ENCODE results near the gene MUSK.

Gene MUSK

GRCh38 chr9:110700953-110701352 is 32.4 kb downstream of the MUSK start:
- DNase-seq, result no peak

- no peak for DNase-seq
These were observed 35.1 kb downstream of the MUSK start for GRCh38 chr9:110703669-110704068.

- DNase-seq, result peak; percentile 98
These were observed 38.8 kb downstream of the MUSK start for GRCh38 chr9:110707419-110707818.

GRCh38 chr9:110710420-110710819 is 41.8 kb downstream of the MUSK start:
- no peak for DNase-seq

GRCh38 chr9:110712955-110713354 is 44.4 kb downstream of the MUSK start:
- DNase-seq, result no peak

- DNase-seq, result no peak
These were observed 45.7 kb downstream of the MUSK start for GRCh38 chr9:110714314-110714713.

- DNase-seq, result no peak
These were observed 59.5 kb downstream of the MUSK start for GRCh38 chr9:110728058-110728457.

GRCh38 chr9:110729641-110730040 is 61.0 kb downstream of the MUSK start:
- no peak for DNase-seq

- DNase-seq, result no peak
These were observed 62.9 kb downstream of the MUSK start for GRCh38 chr9:110731437-110732028.

GRCh38 chr9:110738982-110739381 is 70.4 kb downstream of the MUSK start:
- DNase-seq, result no peak

- DNase-seq, result no peak
These were observed 74.3 kb downstream of the MUSK start for GRCh38 chr9:110742741-110743371.

GRCh38 chr9:110744715-110745384 is 76.3 kb downstream of the MUSK start:
- DNase-seq, result no peak

GRCh38 chr9:110745676-110746075 is 77.1 kb downstream of the MUSK start:
- no peak for DNase-seq

GRCh38 chr9:110746211-110746930 is 77.8 kb downstream of the MUSK start:
- no peak for DNase-seq

GRCh38 chr9:110748251-110748893 is 79.8 kb downstream of the MUSK start:
- no peak for DNase-seq

GRCh38 chr9:110750272-110750671 is 81.7 kb downstream of the MUSK start:
- DNase-seq, result no peak

- DNase-seq, result no peak
These were observed 83.4 kb downstream of the MUSK start for GRCh38 chr9:110751971-110752370.

GRCh38 chr9:110752766-110753165 is 84.2 kb downstream of the MUSK start:
- no peak for DNase-seq

GRCh38 chr9:110753731-110754231 is 85.2 kb downstream of the MUSK start:
- DNase-seq, result no peak

- no peak for DNase-seq
These were observed 86.6 kb downstream of the MUSK start for GRCh38 chr9:110755179-110755578.

GRCh38 chr9:110758201-110758600 is 89.6 kb downstream of the MUSK start:
- DNase-seq, result no peak

- DNase-seq, result no peak
These were observed 94.2 kb downstream of the MUSK start for GRCh38 chr9:110762783-110763182.

- DNase-seq, result no peak
These were observed 95.0 kb downstream of the MUSK start for GRCh38 chr9:110763568-110763967.
